Stimulated activated CD8-positive, alpha-beta memory T cell treated with anti-CD3 and anti-CD28 coated beads, Interleukin-4, amount 100 ng/mL, for 4 hours (primary cell): ENCODE results near the gene NBAS.
A peak's percentile ranks its signal among the peaks of the same experiment; 100 is the strongest.

ENCODE experiments used
- DNase-seq, 2 donors: peaks; one replicate each; pipeline ENCODE4 v3.0.0-alpha.2; 2020; ENCODE audit warnings: low read depth in 2 of 2, low spot score in 1 of 2

NBAS gene

DNA sequence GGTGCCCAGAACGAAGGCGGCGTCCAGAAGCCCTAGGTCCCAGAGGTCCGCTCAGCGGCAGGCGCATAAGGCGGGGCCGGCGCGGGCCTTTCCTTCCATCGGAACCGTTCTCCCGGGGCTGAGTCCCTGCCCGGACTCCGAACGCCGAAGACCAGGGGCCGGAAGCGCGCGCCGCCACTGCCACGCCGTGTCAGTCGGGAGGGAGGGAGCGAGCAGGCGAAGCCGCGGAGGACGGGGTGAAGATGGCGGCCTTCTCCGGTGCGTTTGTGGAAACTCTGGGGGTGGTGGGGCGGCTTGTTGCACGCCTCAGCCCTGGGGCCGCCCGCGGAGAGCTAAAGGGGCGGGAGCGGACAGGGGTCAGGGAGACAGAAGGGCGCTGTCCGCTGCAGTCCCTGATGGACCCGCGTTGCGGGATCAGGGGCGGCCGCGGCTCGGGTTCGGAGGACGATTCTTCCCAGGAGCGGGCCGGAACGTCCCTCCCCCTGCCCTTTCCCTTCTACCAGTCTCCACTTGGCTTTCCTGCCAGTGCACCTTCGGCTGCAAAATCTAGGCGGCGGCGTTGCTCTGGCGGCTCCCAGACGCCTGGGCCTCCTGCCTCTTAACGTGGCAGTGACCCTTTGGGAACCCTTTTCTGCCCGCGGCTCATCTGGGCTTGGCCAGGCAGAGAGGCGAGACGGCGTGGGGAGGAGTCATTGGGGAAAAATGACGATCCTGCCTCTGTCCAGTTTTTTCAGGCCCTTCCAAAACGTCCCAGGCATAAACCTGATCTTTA lies 30.7 kb upstream of the NBAS start, which contains the start of gene DDX1:
DDX1 (plus strand) TSS at position 177 of the 772 bp plus-strand sequence; CDS start at position 243, 66 bp downstream.
- DNase-seq: peak; percentile 61 to 65

DNA sequence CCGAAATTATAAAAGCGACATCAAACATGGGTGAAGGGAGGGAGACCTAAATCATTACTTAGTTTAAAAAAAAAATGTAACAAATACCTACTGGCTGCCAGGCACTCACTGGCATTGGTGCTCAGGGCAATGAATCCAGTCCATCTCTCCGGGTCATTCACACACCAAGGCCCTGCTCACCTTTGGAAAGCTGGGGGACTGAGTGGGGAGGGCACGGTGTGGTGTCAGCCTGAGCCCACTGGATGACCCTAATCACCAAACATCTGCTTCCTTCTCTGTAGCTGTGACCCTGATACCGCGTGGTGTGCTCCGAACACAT lies 30.2 kb upstream of the NBAS start:
- DNase-seq: no peak

GRCh38 chr2:15588329-15588919 lies 27.3 kb upstream of the NBAS start:
- no peak for DNase-seq

GRCh38 chr2:15584767-15585469 lies 23.8 kb upstream of the NBAS start:
- no peak for DNase-seq

DNA sequence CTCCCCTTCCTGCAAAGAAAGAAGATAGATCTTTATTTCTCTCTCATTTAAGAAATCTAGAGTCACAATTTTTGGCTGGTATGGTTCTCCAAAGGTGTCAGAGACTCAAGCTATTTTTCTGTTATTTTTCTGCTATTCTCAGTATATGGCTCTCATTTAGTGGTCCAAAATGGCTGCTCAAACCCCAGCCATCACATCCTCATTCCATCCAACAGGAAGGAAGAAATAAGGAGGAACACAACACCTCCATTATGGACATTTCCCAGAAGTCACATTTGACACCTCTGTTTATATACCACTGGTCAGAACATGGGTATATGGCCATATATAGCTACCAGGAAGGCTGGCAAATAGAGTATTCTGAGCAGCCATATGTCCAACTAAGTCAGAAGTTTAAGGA lies 23.2 kb upstream of the NBAS start:
- no peak for DNase-seq

DNA sequence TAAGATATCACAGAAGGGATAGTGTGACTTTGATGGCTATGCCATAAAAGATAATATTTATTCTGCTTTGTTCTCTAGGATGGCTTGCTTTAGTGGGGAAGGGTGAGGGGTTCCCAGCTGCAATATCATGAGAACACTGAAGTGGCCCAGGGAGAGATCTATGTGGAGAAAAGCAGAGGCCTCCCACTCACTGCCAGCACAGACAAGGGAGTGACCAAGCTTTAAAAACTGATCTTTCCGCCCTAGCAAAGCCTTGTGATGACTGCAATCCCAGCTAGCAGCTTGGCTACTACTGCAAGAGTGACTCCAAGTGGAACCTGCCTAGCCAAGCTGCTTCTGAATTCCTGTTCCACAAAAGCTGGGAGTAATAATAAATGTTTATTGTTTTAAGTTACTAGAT lies 22.7 kb upstream of the NBAS start:
- DNase-seq: no peak

DNA sequence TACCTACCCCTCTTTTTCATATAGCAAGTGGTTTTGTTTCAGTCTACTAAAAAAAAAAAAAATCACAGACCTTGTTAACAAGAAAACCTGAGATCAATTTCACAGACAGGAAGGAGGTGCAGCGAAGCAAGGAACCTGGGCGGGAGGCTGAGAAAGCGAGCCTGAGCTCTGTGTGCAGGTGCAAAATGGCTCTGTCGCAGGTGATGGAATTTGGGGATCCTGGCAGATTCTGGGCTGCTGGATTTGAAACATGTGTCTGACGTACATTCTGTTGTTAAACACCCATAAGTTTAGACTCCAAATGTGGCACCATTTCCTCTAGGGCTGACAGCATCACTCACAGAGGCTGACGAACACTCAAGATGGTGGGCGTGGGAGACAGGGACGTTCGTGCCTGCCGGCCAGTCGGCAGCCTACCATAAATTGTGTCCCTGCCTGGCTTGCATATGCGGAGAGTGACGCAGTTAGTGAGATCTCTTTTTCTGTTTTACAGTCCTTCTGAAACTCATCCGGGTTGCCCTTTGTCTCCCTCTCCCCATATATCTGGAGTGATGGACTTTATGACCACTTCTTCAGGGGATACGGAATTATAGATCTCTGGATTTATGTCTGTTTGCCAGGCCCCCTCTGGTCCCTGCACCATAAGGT lies 21.7 kb upstream of the NBAS start:
- no peak for DNase-seq

GRCh38 chr2:15580451-15580850 lies 19.3 kb upstream of the NBAS start:
- no peak for DNase-seq

GRCh38 chr2:15579641-15580040 lies 18.5 kb upstream of the NBAS start:
- DNase-seq: no peak

- DNase-seq: peak; percentile 60 to 90
Measured at GRCh38 chr2:15577071-15577735, 16.1 kb upstream of the NBAS start.

DNA sequence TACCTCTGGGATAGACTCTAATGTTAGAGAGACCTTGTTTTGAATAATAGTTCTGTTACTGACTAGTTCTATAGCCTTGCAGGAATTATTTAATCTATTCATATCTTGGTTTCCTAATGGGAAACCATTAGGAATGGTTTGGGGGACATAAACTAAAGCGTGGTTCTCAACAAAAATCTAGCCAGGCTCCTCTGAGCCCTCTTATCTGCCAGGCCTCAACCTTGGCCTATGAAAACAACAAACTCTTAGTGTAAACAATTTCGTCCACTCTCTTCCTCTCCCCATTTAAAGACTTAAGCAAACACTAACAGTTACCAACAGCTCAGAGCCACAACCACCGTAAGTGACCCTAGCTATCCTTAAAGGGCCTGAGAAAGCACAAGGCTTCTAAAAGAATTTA lies 10.6 kb upstream of the NBAS start:
- DNase-seq: no peak

GRCh38 chr2:15570104-15570503 lies 9.0 kb upstream of the NBAS start:
- no peak for DNase-seq

DNA sequence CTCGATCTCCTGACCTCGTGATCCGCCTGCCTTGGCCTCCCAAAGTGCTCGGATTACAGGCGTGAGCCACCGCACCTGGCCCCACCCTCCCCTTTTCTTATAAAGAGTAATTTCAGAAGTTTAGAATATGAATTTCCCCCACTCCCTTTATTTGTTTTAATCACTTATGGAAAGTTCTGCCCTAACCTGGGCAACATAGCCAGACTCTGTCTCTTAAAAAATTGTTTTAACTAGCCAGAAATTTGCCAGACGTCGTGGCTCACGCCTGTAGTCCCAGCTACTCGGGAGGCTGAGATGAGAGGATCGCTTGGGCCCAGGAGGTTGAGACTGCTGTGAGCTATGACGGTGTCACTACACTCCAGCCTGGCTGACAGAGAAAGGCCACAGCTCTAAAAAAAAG lies 7.7 kb upstream of the NBAS start:
- DNase-seq: no peak

DNA sequence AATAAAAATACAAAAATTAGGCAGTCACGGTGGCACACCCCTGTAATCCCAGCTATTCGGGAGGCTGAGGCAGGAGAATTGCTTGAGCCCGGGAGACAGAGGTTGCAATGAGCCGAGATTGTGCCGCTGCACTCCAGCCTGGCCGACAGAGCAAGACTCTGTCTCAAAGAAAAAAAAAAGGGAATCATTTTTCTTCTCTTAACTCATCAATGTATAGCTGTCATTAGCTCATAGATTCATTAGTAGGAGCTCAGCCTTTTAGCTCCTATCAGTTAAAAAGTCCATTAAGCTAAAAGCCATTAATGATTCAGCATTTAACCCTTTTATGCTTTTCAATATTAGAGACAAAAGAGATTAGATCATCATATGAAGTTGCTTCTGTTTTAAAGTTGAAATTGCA lies 5.8 kb upstream of the NBAS start:
- DNase-seq: no peak

- DNase-seq: no peak
Measured at GRCh38 chr2:15565994-15566671, 5.0 kb upstream of the NBAS start.

- DNase-seq: no peak
Measured at GRCh38 chr2:15565392-15565791, 4.3 kb upstream of the NBAS start.

- no peak for DNase-seq
Measured at GRCh38 chr2:15563227-15564100, 2.3 kb upstream of the NBAS start.

- no peak for DNase-seq
Measured at GRCh38 chr2:15562354-15563031, 1.4 kb upstream of the NBAS start.
